HG02610 (cell line): ENCODE data around the gene FOSB.

Experiments
- ATAC-seq: cut with Tn5 transposase; IDR thresholded peaks from one replicate; pipeline ENCODE4 v1.9.1; 2021; ENCODE audit warnings: mild to moderate bottlenecking, moderate library complexity; ENCODE audit not compliant: unreplicated experiment

Gene FOSB

GRCh38 chr19:45442408-45442777, 25.4 kb upstream of the FOSB start:
- no peak for ATAC-seq

GRCh38 chr19:45442778-45443461, 24.9 kb upstream of the FOSB start:
- no peak for ATAC-seq

- peak; percentile 32 for ATAC-seq
Observed at GRCh38 chr19:45443462-45444317, 24.1 kb upstream of the FOSB start.

- ATAC-seq = peak; percentile 39
Observed at GRCh38 chr19:45444318-45445041, 23.3 kb upstream of the FOSB start.

- ATAC-seq = no peak
Observed at GRCh38 chr19:45445139-45445538, 22.7 kb upstream of the FOSB start.

- no peak for ATAC-seq
Observed at GRCh38 chr19:45446295-45446694, 21.5 kb upstream of the FOSB start.

- ATAC-seq = no peak
Observed at GRCh38 chr19:45446944-45447343, 20.9 kb upstream of the FOSB start.

- no peak for ATAC-seq
Observed at GRCh38 chr19:45448425-45448756, 19.4 kb upstream of the FOSB start.

GRCh38 chr19:45448887-45449299, 18.9 kb upstream of the FOSB start:
- no peak for ATAC-seq

- no peak for ATAC-seq
Observed at GRCh38 chr19:45450012-45450333, 17.8 kb upstream of the FOSB start.

GRCh38 chr19:45451131-45451849, 16.5 kb upstream of the FOSB start:
- no peak for ATAC-seq

- no peak for ATAC-seq
Observed at GRCh38 chr19:45451850-45452387, 15.9 kb upstream of the FOSB start.

- ATAC-seq = peak; percentile 42
Observed at GRCh38 chr19:45455707-45456499, 11.9 kb upstream of the FOSB start.

GRCh38 chr19:45456500-45456815, 11.3 kb upstream of the FOSB start:
- ATAC-seq = no peak

GRCh38 chr19:45457776-45458175, 10.0 kb upstream of the FOSB start:
- ATAC-seq = no peak

- no peak for ATAC-seq
Observed at GRCh38 chr19:45460807-45461347, 6.9 kb upstream of the FOSB start.

GRCh38 chr19:45462174-45462573, 5.6 kb upstream of the FOSB start:
- no peak for ATAC-seq

GRCh38 chr19:45463241-45463640, 4.6 kb upstream of the FOSB start:
- ATAC-seq = no peak

GRCh38 chr19:45464274-45464673, 3.5 kb upstream of the FOSB start:
- no peak for ATAC-seq

GRCh38 chr19:45464852-45465441, 2.8 kb upstream of the FOSB start:
- no peak for ATAC-seq
